ENCODE data around the gene MCFD2.

- TF ChIP-seq EZH2 (IDR thresholded peaks at IDR 0.05; ENCODE audit: insufficient read depth, low read length) (no peak), CTCF (IDR thresholded peaks at IDR 0.05; ENCODE audit: insufficient read depth, low read depth, low read length) (no peak)
Observed at GRCh38 chr2:46866770-46867246, 48.8 kb downstream of the MCFD2 start.

All from astrocyte (in vitro differentiated cells and primary cell).